Endothelial cell of umbilical vein (primary cell): Measurements from ENCODE around the gene PRSS36. TPM values are rescaled to one million over a fixed set of nuclear protein-coding genes. Genes with fewer than 3 reads are reported as not detected.

Source experiments
- BruUV-seq: library from RNA; stranded (reverse); fragments of 400-500 nt; replicated peaks from 2 replicates; lab custom pipeline; 2021; lab: Mats Ljungman, UMichigan
- CTCF ChIA-PET: fragments of 300-600, 350-600 bp; sonication (Branson Sonifier 250); formaldehyde crosslinking; loops from one replicate; lab custom pipeline; 2021; ENCODE audit warnings: antibody characterized with exemption, inconsistent platforms; lab: Charles Lee
- POLR2A ChIA-PET: fragments of 300-600, 350-600 bp; sonication (Branson Sonifier 250); formaldehyde crosslinking; loops from one replicate; lab custom pipeline; 2021; ENCODE audit warnings: antibody characterized with exemption, inconsistent platforms; lab: Charles Lee
- DNase-seq: peaks from one replicate; pipeline ENCODE4 v3.0.0-alpha.2; 2011; ENCODE audit warnings: low read depth, low spot score
- FAIRE-seq: peaks from 2 replicates; lab custom pipeline; 2011; peaks lifted over from hg19 to GRCh38; lab: Jason Lieb, UNC
- H2AFZ ChIP-seq: 2 replicates; pipeline ENCODE4 v1.6.0; 2012; ENCODE audit warnings: low read depth, low read length, control low read depth, inconsistent platforms
- H3K27ac ChIP-seq: 2 replicates; pipeline ENCODE4 v1.5.1; 2011; ENCODE audit warnings: low read depth, mild to moderate bottlenecking, control low read depth, low read length, moderate library complexity; ENCODE audit not compliant: insufficient read depth
- H3K27me3 ChIP-seq, 2 experiments: 2 replicates each; pipeline versions ENCODE4 v1.6.0 to v1.6.1; 2011; ENCODE audit warnings: low read length in 2 of 2, mixed read lengths in 1 of 2; ENCODE audit not compliant: control insufficient read depth in 2 of 2, insufficient read depth in 2 of 2
- H3K36me3 ChIP-seq, 2 experiments: 2 replicates in 1 of 2; 3 replicates in 1 of 2; pipeline ENCODE4 v1.5.1; 2011; ENCODE audit warnings: low read length in 2 of 2, mild to moderate bottlenecking in 1 of 2, moderate library complexity in 1 of 2; ENCODE audit not compliant: control insufficient read depth in 2 of 2, insufficient read depth in 2 of 2; ENCODE audit errors: extremely low read depth in 1 of 2
- H3K4me1 ChIP-seq: 3 replicates; pipeline ENCODE4 v1.5.1; 2011; ENCODE audit warnings: mild to moderate bottlenecking, low read length; ENCODE audit not compliant: control insufficient read depth, insufficient read depth; ENCODE audit errors: extremely low read depth
- H3K4me2 ChIP-seq: 2 replicates; pipeline ENCODE4 v1.6.1; 2011; ENCODE audit warnings: low read length, control low read depth, mixed read lengths; ENCODE audit not compliant: insufficient read depth
- H3K4me3 ChIP-seq, 3 experiments: fragments of 200-600 bp in 1 of 3; sonication (generic), shearing (Covaris generic) in 1 of 3; replicated peaks in 1 of 3; 2 replicates each; pipeline ENCODE4 v1.5.1; 2011 to 2016; ENCODE audit warnings: control low read depth in 3 of 3, low read length in 3 of 3, mild to moderate bottlenecking in 2 of 3, inconsistent platforms in 1 of 3, low read depth in 1 of 3, moderate library complexity in 1 of 3; ENCODE audit not compliant: insufficient read depth in 1 of 3
- H3K79me2 ChIP-seq: 2 replicates; pipeline ENCODE4 v1.6.0; 2012; ENCODE audit warnings: low read length, inconsistent platforms; ENCODE audit not compliant: control insufficient read depth, insufficient read depth
- H3K9ac ChIP-seq: replicated peaks from 2 replicates; pipeline ENCODE3; 2011; ENCODE audit warnings: low read length, control low read depth; ENCODE audit not compliant: insufficient read depth; ENCODE audit errors: extremely low read depth
- H3K9me1 ChIP-seq: replicated peaks from 3 replicates; pipeline ENCODE4 v1.6.0; 2011; ENCODE audit warnings: mild to moderate bottlenecking, low read length; ENCODE audit not compliant: control insufficient read depth, insufficient read depth; ENCODE audit errors: extremely low read depth
- H3K9me3 ChIP-seq: replicated peaks from 2 replicates; pipeline ENCODE4 v1.5.1; 2012; ENCODE audit warnings: low read length, inconsistent platforms; ENCODE audit not compliant: control insufficient read depth, insufficient read depth
- H4K20me1 ChIP-seq: replicated peaks from 2 replicates; pipeline ENCODE3; 2011; ENCODE audit warnings: mild to moderate bottlenecking, low read length; ENCODE audit not compliant: control insufficient read depth, insufficient read depth; ENCODE audit errors: extremely low read depth
- EZH2 ChIP-seq: IDR thresholded peaks from 2 replicates; pipeline ENCODE4 v1.6.1; 2012; ENCODE audit warnings: borderline replicate concordance, low read depth, mild to moderate bottlenecking, moderate library complexity, low read length, inconsistent platforms; ENCODE audit not compliant: severe bottlenecking
- FOS ChIP-seq: IDR thresholded peaks from 2 replicates; pipeline ENCODE4 v1.6.1; 2011; ENCODE audit warnings: mild to moderate bottlenecking, low read length, moderate library complexity, borderline replicate concordance; ENCODE audit not compliant: insufficient read depth
- GATA2 ChIP-seq: IDR thresholded peaks from 2 replicates; pipeline ENCODE4 v1.7.0; 2011; ENCODE audit warnings: low read depth, mild to moderate bottlenecking, moderate library complexity, mixed read lengths, low read length; ENCODE audit not compliant: insufficient read length, insufficient read depth
- JUN ChIP-seq: IDR thresholded peaks from 2 replicates; pipeline ENCODE4 v1.6.1; 2011; ENCODE audit warnings: borderline replicate concordance, low read depth; ENCODE audit not compliant: insufficient read length, insufficient read depth
- MYC ChIP-seq: IDR thresholded peaks from one replicate; pipeline ENCODE4 v1.6.1; 2011; ENCODE audit warnings: mild to moderate bottlenecking, low read depth, low read length
- POLR2A ChIP-seq: IDR thresholded peaks from 2 replicates; pipeline ENCODE4 v1.6.1; 2012; ENCODE audit warnings: low read depth, mild to moderate bottlenecking, control low read depth, low read length
- POLR2AphosphoS5 ChIP-seq: IDR thresholded peaks from 2 replicates; pipeline ENCODE4 v1.6.1; 2012; ENCODE audit warnings: low read depth, mild to moderate bottlenecking, control low read depth, low read length, moderate library complexity; ENCODE audit not compliant: insufficient read depth
- dilution Hi-C: fragments of 300-500 bp; cut with MboI; formaldehyde crosslinking; loops from one replicate; pipeline ENCODE4 v1.15.0; 2019; ENCODE audit warnings: low sequenced_read_pairs; ENCODE audit not compliant: extremely low pct_ligation_motif_present
- intact Hi-C: fragments of 100-400 bp; cut with micrococcal nuclease; formaldehyde crosslinking; loops from one replicate; pipeline ENCODE4 v1.10.0; 2022
- polyA plus RNA-seq, 4 experiments: library from polyadenylated mRNA; depleted of rRNA in 3 of 4; stranded (reverse) in 3 of 4; unstranded in 1 of 4; fragments of >200 nt; gene quantifications; 2 replicates each; pipeline versions ENCODE4 v1.2.1 to v1.2.3, GENCODE V29; 2011 to 2012; ENCODE audit warnings: missing spikeins in 1 of 4
- total RNA-seq: library from RNA; stranded (reverse); gene quantifications from 2 replicates; pipeline ENCODE4 v1.2.3, GENCODE V29; 2021
- TF ChIP-seq, protein P1 (sequence below), 2 donors: IDR thresholded peaks; 1 replicate in 1 of 2; 2 replicates in 1 of 2; pipeline ENCODE4 v1.5.1; 2011; ENCODE audit warnings: low read length in 2 of 2, mild to moderate bottlenecking in 2 of 2, moderate library complexity in 2 of 2, control low read depth in 1 of 2, inconsistent platforms in 1 of 2, low read depth in 1 of 2; ENCODE audit not compliant: insufficient read depth in 1 of 2; ENCODE audit errors: extremely low read depth in 1 of 2
- TF ChIP-seq, protein P2 (sequence below): IDR thresholded peaks from 2 replicates; pipeline ENCODE4 v1.6.1; 2011; ENCODE audit not compliant: insufficient read depth, insufficient read length

PRSS36 gene
- total and polyA plus RNA-seq, 2 donors (not counting 3 experiments of a cell fraction or from before 2014, with no cell fraction given) = 0.57 TPM; not detected in 1

- Histone ChIP-seq H3K79me2 (peaks cover 61% of the 10 kb centered on the region), H3K4me3 (peak overlapping the region; percentile 77 to 100 (median 95)), H4K20me1 (peaks cover 22% of the 10 kb centered on the region), H3K27me3 (no peaks in the 10 kb centered on the region), H3K4me1 (peaks cover 22% of the 10 kb centered on the region), H3K36me3 (peaks cover 25 to 29% of the 10 kb centered on the region in 2 experiments), H3K9me3 (no peaks in the 10 kb centered on the region), H2AFZ (no peak overlapping the region), H3K9ac (peak overlapping the region; percentile 93), H3K9me1 (no peaks in the 10 kb centered on the region), H3K4me2 (peak overlapping the region; percentile 99), H3K27ac (peak overlapping the region; percentile 91)
- TF ChIP-seq GATA2 (no peak), MYC (no peak), POLR2AphosphoS5 (no peak), EZH2 (no peak), FOS (no peak), JUN (no peak), POLR2A (no peak)
- TF ChIP-seq, protein P1, sequence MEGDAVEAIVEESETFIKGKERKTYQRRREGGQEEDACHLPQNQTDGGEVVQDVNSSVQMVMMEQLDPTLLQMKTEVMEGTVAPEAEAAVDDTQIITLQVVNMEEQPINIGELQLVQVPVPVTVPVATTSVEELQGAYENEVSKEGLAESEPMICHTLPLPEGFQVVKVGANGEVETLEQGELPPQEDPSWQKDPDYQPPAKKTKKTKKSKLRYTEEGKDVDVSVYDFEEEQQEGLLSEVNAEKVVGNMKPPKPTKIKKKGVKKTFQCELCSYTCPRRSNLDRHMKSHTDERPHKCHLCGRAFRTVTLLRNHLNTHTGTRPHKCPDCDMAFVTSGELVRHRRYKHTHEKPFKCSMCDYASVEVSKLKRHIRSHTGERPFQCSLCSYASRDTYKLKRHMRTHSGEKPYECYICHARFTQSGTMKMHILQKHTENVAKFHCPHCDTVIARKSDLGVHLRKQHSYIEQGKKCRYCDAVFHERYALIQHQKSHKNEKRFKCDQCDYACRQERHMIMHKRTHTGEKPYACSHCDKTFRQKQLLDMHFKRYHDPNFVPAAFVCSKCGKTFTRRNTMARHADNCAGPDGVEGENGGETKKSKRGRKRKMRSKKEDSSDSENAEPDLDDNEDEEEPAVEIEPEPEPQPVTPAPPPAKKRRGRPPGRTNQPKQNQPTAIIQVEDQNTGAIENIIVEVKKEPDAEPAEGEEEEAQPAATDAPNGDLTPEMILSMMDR (IDR thresholded peaks at IDR 0.05; ENCODE audit: extremely low read depth in 1 of 2, insufficient read depth in 1 of 2, low read depth in 1 of 2, low read length in 2 of 2) = no peak
- TF ChIP-seq, protein P2, sequence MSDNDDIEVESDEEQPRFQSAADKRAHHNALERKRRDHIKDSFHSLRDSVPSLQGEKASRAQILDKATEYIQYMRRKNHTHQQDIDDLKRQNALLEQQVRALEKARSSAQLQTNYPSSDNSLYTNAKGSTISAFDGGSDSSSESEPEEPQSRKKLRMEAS = no peak
- POLR2A ChIA-PET = interaction anchor here (0.8 to 2.2 kb wide), 10 partner anchors 10 to 291 kb away, joined by 3 to 37 read pairs (median 4); partner anchors contain the start of genes KAT8, PYCARD, TGFB1I1 and ZNF646
- FAIRE-seq = no peak
- peak; percentile 29 for DNase-seq
- CTCF ChIA-PET = interaction anchor here (1.7 kb wide), 1 partner anchor 39 kb away, joined by 20 read pairs; no protein-coding TSS in a partner anchor
- intact Hi-C loops = loop anchor here (2.0 to 5.0 kb wide), 3 partner anchors 64 to 276 kb away; partner anchors contain the start of genes ARMC5, BCKDK and KAT8
- dilution Hi-C loops = no loop called here
- BruUV-seq = no TSS peak
Observed at GRCh38 chr16:31181102-31181830, 31.4 kb upstream of the PRSS36 start.
